HepG2 (cell line): ENCODE results near the gene ABHD17B. TPM values are rescaled to one million over a fixed set of nuclear protein-coding genes. Genes with fewer than 3 reads are reported as not detected.
A peak's percentile ranks its signal among the peaks of the same experiment; 100 is the strongest.

Experiments used
- AKNA ChIP-seq: sonication (generic); formaldehyde crosslinking; IDR thresholded peaks from 2 replicates; pipeline ENCODE4 v1.4.0; 2020; ENCODE audit warnings: missing genetic modification reagents, borderline replicate concordance
- HNRNPL ChIP-seq: fragments of 200-400 bp; formaldehyde crosslinking; IDR thresholded peaks from 2 replicates; pipeline ENCODE4 v1.6.1; 2017; ENCODE audit warnings: mild to moderate bottlenecking, low read depth, low read length
- HOXA3 ChIP-seq: sonication (generic); formaldehyde crosslinking; IDR thresholded peaks from 2 replicates; pipeline ENCODE4 v1.5.0; 2020; ENCODE audit warnings: missing genetic modification reagents
- KMT2A ChIP-seq: sonication (generic); formaldehyde crosslinking; IDR thresholded peaks from 2 replicates; pipeline ENCODE4 v1.4.0; 2020; ENCODE audit warnings: missing genetic modification reagents
- PRMT3 ChIP-seq: sonication (generic); formaldehyde crosslinking; IDR thresholded peaks from 2 replicates; pipeline ENCODE4 v1.8.1; 2022; ENCODE audit warnings: low read depth, mild to moderate bottlenecking, moderate library complexity, missing genetic modification reagents, borderline replicate concordance
- RNF2 ChIP-seq: fragments of 450-650 bp; conservative IDR thresholded peaks from 2 replicates; pipeline ENCODE4 v1.6.1; 2016; ENCODE audit warnings: low read depth
- SALL1 ChIP-seq: sonication (generic); formaldehyde crosslinking; IDR thresholded peaks from 2 replicates; pipeline ENCODE4 v1.8.0; 2022; ENCODE audit warnings: mild to moderate bottlenecking, missing genetic modification reagents
- SATB2 ChIP-seq: sonication (generic); formaldehyde crosslinking; IDR thresholded peaks from 2 replicates; pipeline ENCODE4 v1.5.0; 2020; ENCODE audit warnings: missing genetic modification reagents
- SOX13 ChIP-seq, 3 experiments: fragments of 450-650 bp in 1 of 3; sonication (generic) in 1 of 3; formaldehyde crosslinking in 1 of 3; IDR thresholded peaks in 2 of 3; conservative IDR thresholded peaks in 1 of 3; 2 replicates each; pipeline versions ENCODE4 v1.5.0 to v1.6.1; 2016 to 2020; ENCODE audit warnings: antibody characterized with exemption in 1 of 3, mild to moderate bottlenecking in 1 of 3, missing compliant biosample characterization in 1 of 3, missing genetic modification reagents in 1 of 3, moderate library complexity in 1 of 3
- ZBTB39 ChIP-seq: sonication (generic); formaldehyde crosslinking; IDR thresholded peaks from 2 replicates; pipeline ENCODE4 v1.5.0; 2020; ENCODE audit warnings: missing genetic modification reagents
- ZKSCAN5 ChIP-seq: sonication (generic); formaldehyde crosslinking; IDR thresholded peaks from 2 replicates; pipeline ENCODE4 v1.5.1; 2020; ENCODE audit warnings: mild to moderate bottlenecking, missing genetic modification reagents
- ZMYM4 ChIP-seq: sonication (generic); formaldehyde crosslinking; IDR thresholded peaks from 2 replicates; pipeline ENCODE4 v1.8.1; 2023; ENCODE audit warnings: mild to moderate bottlenecking, missing genetic modification reagents
- ZNF296 ChIP-seq: sonication (generic); formaldehyde crosslinking; conservative IDR thresholded peaks from 2 replicates; pipeline ENCODE4 v1.5.0; 2020; ENCODE audit warnings: mild to moderate bottlenecking, missing genetic modification reagents
- ZNF333 ChIP-seq: sonication (generic); formaldehyde crosslinking; IDR thresholded peaks from 2 replicates; pipeline ENCODE4 v1.4.0; 2020; ENCODE audit warnings: mild to moderate bottlenecking, missing genetic modification reagents, borderline replicate concordance
- ZNF335 ChIP-seq: sonication (generic); formaldehyde crosslinking; IDR thresholded peaks from 2 replicates; pipeline ENCODE4 v1.4.0; 2020; ENCODE audit warnings: missing genetic modification reagents
- ZNF33A ChIP-seq: sonication (generic); formaldehyde crosslinking; IDR thresholded peaks from 2 replicates; pipeline ENCODE4 v1.5.1; 2020; ENCODE audit warnings: missing genetic modification reagents, mild to moderate bottlenecking, moderate library complexity, borderline replicate concordance
- ZNF362 ChIP-seq: sonication (generic); formaldehyde crosslinking; IDR thresholded peaks from 2 replicates; pipeline ENCODE4 v1.4.0; 2020; ENCODE audit warnings: missing genetic modification reagents, mild to moderate bottlenecking, borderline replicate concordance
- ZNF451 ChIP-seq: sonication (generic); formaldehyde crosslinking; IDR thresholded peaks from 2 replicates; pipeline ENCODE4 v1.5.0; 2020; ENCODE audit warnings: mild to moderate bottlenecking, missing genetic modification reagents
- ZNF672 ChIP-seq: sonication (generic); formaldehyde crosslinking; IDR thresholded peaks from 2 replicates; pipeline ENCODE4 v1.8.1; 2022; ENCODE audit warnings: missing genetic modification reagents
- ZNF816 ChIP-seq: sonication (generic); formaldehyde crosslinking; IDR thresholded peaks from 2 replicates; pipeline ENCODE4 v1.8.0; 2022; ENCODE audit warnings: missing genetic modification reagents, mild to moderate bottlenecking, borderline replicate concordance
- polyA plus RNA-seq, 8 experiments: library from polyadenylated mRNA; depleted of rRNA in 3 of 8; stranded (reverse) in 7 of 8; unstranded in 1 of 8; fragments of >200 nt; fragmentation: Illumina TruSeq in 4 of 8; extraction: Trizol in 4 of 8; gene quantifications; 2 replicates each; pipeline versions ENCODE4 v1.2.1 to v1.2.3, GENCODE V29; 2011 to 2016; ENCODE audit warnings: low read depth in 4 of 8, missing spikeins in 1 of 8, mixed read lengths in 1 of 8; ENCODE audit not compliant: insufficient read depth in 1 of 8
- total RNA-seq, 5 experiments: library from RNA; depleted of rRNA; stranded (reverse); fragments of >200 nt; fragmentation: Illumina TruSeq; extraction: Trizol; gene quantifications; 2 replicates each; pipeline ENCODE4 v1.2.3, GENCODE V29; 2016; ENCODE audit warnings: low read depth in 1 of 5

The ABHD17B gene
- total and polyA plus RNA-seq, 2 of the 13 experiments (the other 11 are each of a cell fraction or from before 2014, with no cell fraction given) = 11.3 to 22.0 TPM

GRCh38 chr9:71911061-71911907 lies at the start of gene ABHD17B, which contains the start of gene C9orf85 (continued):
- TF ChIP-seq AKNA (no peak), ZNF672 (no peak), HOXA3 (CRISPR knock-in tag) (peak; percentile 69; the same call in 1 of the 2 replicates), ZNF335 (0 out of 2 replicates have a peak, but pooled peaks have one; percentile 26), ZBTB39 (CRISPR knock-in tag) (no peak), PRMT3 (CRISPR knock-in tag) (no peak; the same call in 1 of the 2 replicates), ZNF296 (no peak), HNRNPL (no peak), ZNF451 (0 out of 2 replicates have a peak, but pooled peaks have one; percentile 64), ZKSCAN5 (CRISPR knock-in tag) (no peak), SALL1 (CRISPR knock-in tag) (peak; percentile 70), ZNF362 (CRISPR knock-in tag) (no peak), ZMYM4 (CRISPR knock-in tag) (peak; percentile 90), ZNF333 (no peak), KMT2A (peak; percentile 84), SOX13 (IDR thresholded peaks at IDR 0.05) (no peak), SOX13 (CRISPR knock-in tag; conservative IDR thresholded peaks at IDR 0.05 in 1 of 2, IDR thresholded peaks at IDR 0.05 in 1 of 2) (peak in 1 of 2 experiments; percentile 33; a peak in 1 of 4 replicates), ZNF816 (peak; percentile 88), ZNF33A (no peak), SATB2 (CRISPR knock-in tag) (peak; percentile 94), RNF2 (peak; percentile 97)
